B cell (primary cell): ENCODE data around the gene RAC3. TPM values are rescaled to one million over a fixed set of nuclear protein-coding genes. Genes with fewer than 3 reads are reported as not detected.

Experiments used
- ATAC-seq: fragments of 200-7000 bp; cut with Tn5 transposase; one replicate; pipeline ENCODE4 v1.10.0; 2021; ENCODE audit warnings: low read depth, mild to moderate bottlenecking, moderate number of reproducible peaks, moderate library complexity
- CTCF ChIA-PET: fragments of 350-600 bp; sonication (Branson Sonifier 250); formaldehyde crosslinking; loops from one replicate; lab custom pipeline; 2021; ENCODE audit warnings: antibody characterized with exemption, inconsistent platforms; lab: Charles Lee
- POLR2A ChIA-PET: fragments of 350-600 bp; sonication (Branson Sonifier 250); formaldehyde crosslinking; loops from one replicate; lab custom pipeline; 2021; ENCODE audit warnings: antibody characterized with exemption; lab: Charles Lee
- DNase-seq: peaks from one replicate; pipeline ENCODE4 v3.0.0; 2013
- H2AFZ ChIP-seq: 2 replicates; pipeline ENCODE4 v1.6.1; 2012; ENCODE audit warnings: mild to moderate bottlenecking, low read depth, low read length; ENCODE audit not compliant: insufficient read depth, poor library complexity, severe bottlenecking
- H3K27ac ChIP-seq, 2 donors: 1 replicate in 1 of 2; 2 replicates in 1 of 2; pipeline ENCODE4 v1.5.1; 2012 to 2013; ENCODE audit warnings: low read length in 2 of 2, mild to moderate bottlenecking in 2 of 2, moderate library complexity in 1 of 2
- H3K27me3 ChIP-seq, 4 experiments: fragments of 200-600 bp in 1 of 4; sonication (generic) in 1 of 4; replicated peaks in 1 of 4; 1 replicate in 2 of 4; 2 replicates in 2 of 4; pipeline versions ENCODE4 v1.6.1 to v1.7.0; 2013 to 2016; ENCODE audit warnings: low read length in 3 of 4, mild to moderate bottlenecking in 2 of 4, mixed read lengths in 1 of 4, moderate library complexity in 1 of 4; ENCODE audit not compliant: insufficient read depth in 4 of 4, control insufficient read depth in 3 of 4; ENCODE audit errors: control extremely low read depth in 1 of 4
- H3K36me3 ChIP-seq, 2 experiments: replicated peaks in 1 of 2; 1 replicate in 1 of 2; 2 replicates in 1 of 2; pipeline versions ENCODE4 v1.6.1 to v1.7.1; 2013; ENCODE audit warnings: low read length in 1 of 2; ENCODE audit not compliant: insufficient read depth in 2 of 2, control insufficient read depth in 1 of 2; ENCODE audit errors: control extremely low read depth in 1 of 2, extremely low read depth in 1 of 2
- H3K4me1 ChIP-seq, 2 donors: fragments of 200-600 bp in 1 of 2; sonication (generic) in 1 of 2; 1 replicate in 1 of 2; 2 replicates in 1 of 2; pipeline versions ENCODE4 v1.5.1 to v1.6.1; 2013 to 2017; ENCODE audit warnings: low read length in 2 of 2; ENCODE audit not compliant: control insufficient read depth in 2 of 2, insufficient read depth in 2 of 2
- H3K4me2 ChIP-seq: replicated peaks from 2 replicates; pipeline ENCODE3; 2012; ENCODE audit warnings: mild to moderate bottlenecking, low read depth, low read length; ENCODE audit not compliant: poor library complexity, severe bottlenecking
- H3K4me3 ChIP-seq, 5 experiments: fragments of 200-600 bp in 1 of 5; sonication (generic) in 1 of 5; 1 replicate in 3 of 5; 2 replicates in 2 of 5; pipeline versions ENCODE4 v1.5.1 to v1.7.0; 2011 to 2016; ENCODE audit warnings: low read length in 4 of 5, mild to moderate bottlenecking in 4 of 5, low read depth in 2 of 5, control low read depth in 1 of 5, moderate library complexity in 1 of 5; ENCODE audit not compliant: insufficient read depth in 1 of 5; ENCODE audit errors: control extremely low read depth in 1 of 5, extremely low read depth in 1 of 5
- H3K79me2 ChIP-seq: fragments of 200-600 bp; sonication (generic); one replicate; pipeline ENCODE4 v1.6.0; 2016; ENCODE audit warnings: low read length; ENCODE audit not compliant: control insufficient read depth, insufficient read depth
- H3K9ac ChIP-seq: fragments of 200-600 bp; sonication (generic); 2 replicates; pipeline ENCODE4 v1.6.1; 2017; ENCODE audit warnings: mild to moderate bottlenecking, low read length, moderate library complexity
- H3K9me3 ChIP-seq, 3 donors: one replicate each; pipeline versions ENCODE4 v1.6.1 to v1.7.1; 2013; ENCODE audit warnings: low read length in 2 of 3; ENCODE audit not compliant: control insufficient read depth in 2 of 3, insufficient read depth in 1 of 3; ENCODE audit errors: control extremely low read depth in 1 of 3
- H4K20me1 ChIP-seq: 2 replicates; pipeline ENCODE4 v1.6.0; 2012; ENCODE audit warnings: mild to moderate bottlenecking, low read length; ENCODE audit not compliant: insufficient read depth, control insufficient read depth, poor library complexity, severe bottlenecking
- H3K27ac Mint-ChIP-seq: one replicate; pipeline ENCODE4 v1.8.0; 2021; ENCODE audit warnings: mixed read lengths
- H3K27me3 Mint-ChIP-seq: one replicate; pipeline ENCODE4 v1.8.0; 2021; ENCODE audit warnings: mixed read lengths
- H3K4me1 Mint-ChIP-seq: one replicate; pipeline ENCODE4 v1.8.0; 2021; ENCODE audit warnings: mixed read lengths
- H3K4me3 Mint-ChIP-seq: one replicate; pipeline ENCODE4 v1.8.0; 2021; ENCODE audit warnings: mixed read lengths
- H3K9me3 Mint-ChIP-seq: one replicate; pipeline ENCODE4 v1.8.0; 2022; ENCODE audit warnings: mixed read lengths; ENCODE audit not compliant: insufficient read depth
- EZH2 ChIP-seq: IDR thresholded peaks from 2 replicates; pipeline ENCODE4 v1.6.1; 2012; ENCODE audit warnings: borderline replicate concordance, low read depth, mild to moderate bottlenecking, moderate library complexity, low read length; ENCODE audit not compliant: insufficient read depth, poor library complexity, severe bottlenecking
- WGBS: methylation state at CpG from one replicate; pipeline ENCODE4 v1.1.5; 2013; ENCODE audit warnings: missing lambda C conversion rate; ENCODE audit not compliant: insufficient coverage; 5-methylcytosine and 5-hydroxymethylcytosine counted together
- intact Hi-C: fragments of 100-400 bp; cut with micrococcal nuclease; formaldehyde crosslinking; loops from one replicate; pipeline ENCODE4 v1.10.0; 2022
- polyA plus RNA-seq: library from polyadenylated mRNA; depleted of rRNA; stranded (reverse); fragments of >200 nt; gene quantifications from 2 replicates; pipeline ENCODE4 v1.2.3, GENCODE V29; 2012
- total RNA-seq, 2 donors: library from RNA; stranded (reverse); fragments of 120-200 nt in 1 of 2; gene quantifications; 1 replicate in 1 of 2; 2 replicates in 1 of 2; pipeline versions ENCODE4 v1.2.3 to v1.2.4, GENCODE V29; 2013 to 2022
- TF ChIP-seq, protein P1 (sequence below): fragments of 200-600 bp; IDR thresholded peaks from one replicate; pipeline ENCODE4 v1.8.0; 2022; ENCODE audit warnings: antibody characterized with exemption, mild to moderate bottlenecking

RAC3 gene
- total and polyA plus RNA-seq, 2 donors (not counting 1 experiment from before 2014, with no cell fraction given) = 0.62 to 2.0 TPM

DNA sequence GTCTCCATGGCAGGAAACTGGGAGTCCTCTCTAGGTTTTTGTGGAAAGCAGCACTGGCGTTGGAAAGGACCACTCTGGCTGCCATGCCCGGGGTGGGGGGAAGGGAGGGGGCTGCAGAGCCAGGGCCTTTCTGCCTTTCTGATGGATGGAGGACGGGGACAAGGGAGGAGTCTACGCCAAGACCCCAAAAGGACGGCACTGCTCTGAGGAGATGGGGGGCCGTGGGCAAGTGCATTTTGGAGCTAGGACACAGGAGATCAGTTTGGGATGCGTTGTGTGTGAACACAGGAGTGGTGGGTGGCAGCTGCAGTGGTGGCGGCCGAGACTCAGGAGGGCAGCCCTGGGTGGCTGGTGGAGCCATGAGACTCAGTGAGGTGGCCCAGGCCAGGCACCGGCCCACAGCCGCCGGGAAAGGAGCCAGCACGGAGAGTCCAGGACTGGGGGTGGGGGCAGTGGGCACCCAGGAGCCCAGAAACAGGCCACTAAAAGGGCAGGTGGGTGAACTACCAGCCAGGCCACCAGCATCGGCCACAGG is 10.8 kb upstream of the RAC3 start:
- Histone ChIP-seq H4K20me1 (peaks cover 25% of the 10 kb centered on the region), H3K4me2 (no peak overlapping the region), H3K36me3 (peaks cover 0 to 3% of the 10 kb centered on the region in 2 experiments), H3K4me1 (peaks cover 14 to 33% of the 10 kb centered on the region in 2 donors), H3K9ac (no peak overlapping the region), H3K9me3 (no peaks in the 10 kb centered on the region), H3K27me3 (peaks cover 0 to 6% (median 0%) of the 10 kb centered on the region in 4 experiments), H3K79me2 (peaks cover 23% of the 10 kb centered on the region), H3K4me3 (no peak overlapping the region), H2AFZ (no peak overlapping the region), H3K27ac (no peak overlapping the region)
- Mint-ChIP-seq H3K27ac (no peak overlapping the region), H3K27me3 (no peaks in the 10 kb centered on the region), H3K9me3 (no peaks in the 10 kb centered on the region), H3K4me1 (peaks cover 15% of the 10 kb centered on the region), H3K4me3 (peak overlapping the region; percentile 16)
- 95% methylated on average over 14 of the region's 14 CpGs for WGBS
- TF ChIP-seq EZH2 = no peak
- TF ChIP-seq, protein P1, sequence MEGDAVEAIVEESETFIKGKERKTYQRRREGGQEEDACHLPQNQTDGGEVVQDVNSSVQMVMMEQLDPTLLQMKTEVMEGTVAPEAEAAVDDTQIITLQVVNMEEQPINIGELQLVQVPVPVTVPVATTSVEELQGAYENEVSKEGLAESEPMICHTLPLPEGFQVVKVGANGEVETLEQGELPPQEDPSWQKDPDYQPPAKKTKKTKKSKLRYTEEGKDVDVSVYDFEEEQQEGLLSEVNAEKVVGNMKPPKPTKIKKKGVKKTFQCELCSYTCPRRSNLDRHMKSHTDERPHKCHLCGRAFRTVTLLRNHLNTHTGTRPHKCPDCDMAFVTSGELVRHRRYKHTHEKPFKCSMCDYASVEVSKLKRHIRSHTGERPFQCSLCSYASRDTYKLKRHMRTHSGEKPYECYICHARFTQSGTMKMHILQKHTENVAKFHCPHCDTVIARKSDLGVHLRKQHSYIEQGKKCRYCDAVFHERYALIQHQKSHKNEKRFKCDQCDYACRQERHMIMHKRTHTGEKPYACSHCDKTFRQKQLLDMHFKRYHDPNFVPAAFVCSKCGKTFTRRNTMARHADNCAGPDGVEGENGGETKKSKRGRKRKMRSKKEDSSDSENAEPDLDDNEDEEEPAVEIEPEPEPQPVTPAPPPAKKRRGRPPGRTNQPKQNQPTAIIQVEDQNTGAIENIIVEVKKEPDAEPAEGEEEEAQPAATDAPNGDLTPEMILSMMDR = no peak
- POLR2A ChIA-PET = no interaction called here
- DNase-seq (no peak), ATAC-seq (no peak)
- CTCF ChIA-PET = interaction anchor here (0.5 to 7.2 kb wide), 11 partner anchors 10 to 660 kb away, joined by 3 to 91 read pairs (median 3); partner anchors contain the start of genes ASPSCR1 and DCXR
- intact Hi-C loops = loop anchor here (1.0 kb wide), 1 partner anchor 61 kb away; no protein-coding TSS in a partner anchor
